OCI-LY1 (cell line): ENCODE results near the gene RALGPS2.

Source experiments
- H2AFZ ChIP-seq: fragments of 200-600 bp; sonication (generic), shearing (Covaris generic); 2 replicates; pipeline ENCODE4 v1.6.0; 2014; ENCODE audit warnings: antibody characterized with exemption, mild to moderate bottlenecking, low read length
- H3F3A ChIP-seq: fragments of 200-600 bp; sonication (generic), shearing (Covaris generic); 2 replicates; pipeline ENCODE4 v1.6.0; 2014; ENCODE audit warnings: mild to moderate bottlenecking, antibody characterized with exemption, low read length, moderate library complexity; ENCODE audit not compliant: insufficient read depth
- H3K27ac ChIP-seq: fragments of 200-600 bp; sonication (generic); 2 replicates; pipeline ENCODE4 v1.5.1; 2014; ENCODE audit warnings: low read length, mixed run types, mild to moderate bottlenecking, low read depth; ENCODE audit not compliant: poor library complexity, severe bottlenecking
- H3K27me3 ChIP-seq: fragments of 200-600 bp; sonication (generic); 2 replicates; pipeline ENCODE4 v1.6.0; 2014; ENCODE audit warnings: antibody characterized with exemption, mild to moderate bottlenecking, low read length, moderate library complexity; ENCODE audit not compliant: insufficient read depth
- H3K36me3 ChIP-seq: fragments of 200-600 bp; sonication (generic); 2 replicates; pipeline ENCODE4 v1.6.1; 2014; ENCODE audit warnings: mild to moderate bottlenecking, antibody characterized with exemption, low read length, moderate library complexity, mixed read lengths; ENCODE audit not compliant: insufficient read depth
- H3K4me1 ChIP-seq: fragments of 200-600 bp; sonication (generic); 2 replicates; pipeline ENCODE4 v1.5.1; 2014; ENCODE audit warnings: mild to moderate bottlenecking, low read length, moderate library complexity; ENCODE audit not compliant: insufficient read depth, severe bottlenecking
- H3K4me2 ChIP-seq: fragments of 200-600 bp; sonication (generic), shearing (Covaris generic); 2 replicates; pipeline ENCODE4 v1.6.1; 2014; ENCODE audit warnings: low read length
- H3K4me3 ChIP-seq: fragments of 200-600 bp; sonication (generic); 2 replicates; pipeline ENCODE4 v1.5.1; 2014; ENCODE audit warnings: low read length, low read depth, mild to moderate bottlenecking, mixed read lengths; ENCODE audit not compliant: poor library complexity, severe bottlenecking
- H3K79me2 ChIP-seq: fragments of 200-600 bp; shearing (Covaris generic); 2 replicates; pipeline ENCODE4 v1.6.1; 2016; ENCODE audit warnings: mixed run types, low read length, mixed read lengths; ENCODE audit not compliant: insufficient read depth
- H3K9ac ChIP-seq: fragments of 200-600 bp; sonication (generic), shearing (Covaris generic); 2 replicates; pipeline ENCODE4 v1.6.1; 2014; ENCODE audit warnings: mild to moderate bottlenecking, low read length, mixed read lengths
- H3K9me2 ChIP-seq: fragments of 200-600 bp; sonication (generic), shearing (Covaris generic); 2 replicates; pipeline ENCODE4 v1.6.1; 2014; ENCODE audit warnings: low read depth, mild to moderate bottlenecking, low read length, mixed read lengths
- H3K9me3 ChIP-seq: fragments of 200-600 bp; shearing (Covaris generic); 2 replicates; pipeline ENCODE4 v1.6.1; 2014; ENCODE audit warnings: low read length, mixed read lengths
- H4K20me1 ChIP-seq: fragments of 200-600 bp; sonication (generic), shearing (Covaris generic); 2 replicates; pipeline ENCODE4 v1.6.0; 2016; ENCODE audit warnings: mild to moderate bottlenecking, low read length; ENCODE audit not compliant: insufficient read depth
- CTCF ChIP-seq: fragments of 200-600 bp; sonication (generic), shearing (Covaris generic); IDR thresholded peaks from 2 replicates; pipeline ENCODE4 v1.5.1; 2017; ENCODE audit warnings: mild to moderate bottlenecking, antibody characterized with exemption, low read length, moderate library complexity, mixed read lengths
- EZH2 ChIP-seq: fragments of 200-600 bp; sonication (generic), shearing (Covaris generic); IDR thresholded peaks from 2 replicates; pipeline ENCODE4 v1.8.0; 2017; ENCODE audit warnings: borderline replicate concordance, mixed run types, mild to moderate bottlenecking, antibody characterized with exemption, low read length, moderate library complexity, mixed read lengths

Gene RALGPS2

GRCh38 chr1:178945763-178946266 lies 220.8 kb downstream of the RALGPS2 start:
- no peaks in the 10 kb centered on the region for H3K9me2 ChIP-seq
- H3K9me3 ChIP-seq: no peaks in the 10 kb centered on the region
- H2AFZ ChIP-seq: no peak overlapping the region
- H3F3A ChIP-seq: no peaks in the 10 kb centered on the region
- H3K27me3 ChIP-seq: peaks cover 18% of the 10 kb centered on the region; the same call in 1 of the 2 replicates
- no peaks in the 10 kb centered on the region for H3K4me1 ChIP-seq
- no peaks in the 10 kb centered on the region for H4K20me1 ChIP-seq
- H3K36me3 ChIP-seq: no peaks in the 10 kb centered on the region
- no peak overlapping the region for H3K9ac ChIP-seq
- H3K79me2 ChIP-seq: no peaks in the 10 kb centered on the region
- no peak overlapping the region for H3K4me2 ChIP-seq
- no peak overlapping the region for H3K4me3 ChIP-seq
- H3K27ac ChIP-seq: no peak overlapping the region
- no peak for TF ChIP-seq EZH2
- TF ChIP-seq CTCF: no peak

GRCh38 chr1:178946416-178946815 lies 221.4 kb downstream of the RALGPS2 start:
- Histone ChIP-seq H3K27me3 (peaks cover 18% of the 10 kb centered on the region; the same call in 1 of the 2 replicates), H3F3A (no peaks in the 10 kb centered on the region), H3K27ac (no peak overlapping the region), H3K36me3 (no peaks in the 10 kb centered on the region), H3K79me2 (no peaks in the 10 kb centered on the region), H3K9me3 (no peaks in the 10 kb centered on the region), H3K4me2 (no peak overlapping the region), H3K4me3 (no peak overlapping the region), H3K4me1 (no peaks in the 10 kb centered on the region), H3K9ac (no peak overlapping the region), H2AFZ (no peak overlapping the region), H3K9me2 (no peaks in the 10 kb centered on the region), H4K20me1 (no peaks in the 10 kb centered on the region)
- TF ChIP-seq EZH2: no peak

- no peak overlapping the region for H3K4me2 ChIP-seq
- H3K79me2 ChIP-seq: no peaks in the 10 kb centered on the region
- no peaks in the 10 kb centered on the region for H4K20me1 ChIP-seq
- H3F3A ChIP-seq: no peaks in the 10 kb centered on the region
- no peaks in the 10 kb centered on the region for H3K9me2 ChIP-seq
- peaks cover 18% of the 10 kb centered on the region; the same call in 1 of the 2 replicates for H3K27me3 ChIP-seq
- H3K9me3 ChIP-seq: no peaks in the 10 kb centered on the region
- TF ChIP-seq EZH2 (no peak), CTCF (no peak)
- H3K36me3 ChIP-seq: no peaks in the 10 kb centered on the region
- no peak overlapping the region for H3K27ac ChIP-seq
- no peaks in the 10 kb centered on the region for H3K4me1 ChIP-seq
- no peak overlapping the region for H3K4me3 ChIP-seq
- H3K9ac ChIP-seq: no peak overlapping the region
- no peak overlapping the region for H2AFZ ChIP-seq
These were observed 222.0 kb downstream of the RALGPS2 start for GRCh38 chr1:178946855-178947676.

- H3K36me3 ChIP-seq: no peaks in the 10 kb centered on the region
- no peak overlapping the region for H3K4me3 ChIP-seq
- no peaks in the 10 kb centered on the region for H3K9me2 ChIP-seq
- no peak for TF ChIP-seq CTCF
- no peak for TF ChIP-seq EZH2
- H3K9ac ChIP-seq: no peak overlapping the region
- H2AFZ ChIP-seq: no peak overlapping the region
- H3K27me3 ChIP-seq: peaks cover 13% of the 10 kb centered on the region; the same call in 1 of the 2 replicates
- H3K4me1 ChIP-seq: no peaks in the 10 kb centered on the region
- H3K4me2 ChIP-seq: no peak overlapping the region
- no peaks in the 10 kb centered on the region for H3F3A ChIP-seq
- H3K27ac ChIP-seq: no peak overlapping the region
- H4K20me1 ChIP-seq: no peaks in the 10 kb centered on the region
- no peaks in the 10 kb centered on the region for H3K9me3 ChIP-seq
- H3K79me2 ChIP-seq: no peaks in the 10 kb centered on the region
These were observed 222.6 kb downstream of the RALGPS2 start for GRCh38 chr1:178947677-178947981.
